H54 (cell line): ENCODE data around the gene CLASRP.

Source experiments
- DNase-seq: peaks from one replicate; pipeline ENCODE4 v3.0.0; 2011; ENCODE audit warnings: low spot score, mixed read lengths; ENCODE audit not compliant: insufficient read length
- FAIRE-seq: peaks from 3 replicates; lab custom pipeline; 2011; peaks lifted over from hg19 to GRCh38; lab: Jason Lieb, UNC
- POLR2A ChIP-seq: IDR thresholded peaks from 2 replicates; pipeline ENCODE4 v1.6.1; 2011; ENCODE audit warnings: low read depth, mild to moderate bottlenecking, low read length

Gene CLASRP

GRCh38 chr19:45008552-45008951 is 30.3 kb upstream of the CLASRP start:
- DNase-seq, result no peak
- no peak for FAIRE-seq
- no peak for TF ChIP-seq POLR2A

- DNase-seq (no peak), FAIRE-seq (no peak)
- no peak for TF ChIP-seq POLR2A
Observed at GRCh38 chr19:45009625-45010255, 29.1 kb upstream of the CLASRP start.

- TF ChIP-seq POLR2A, result no peak
- no peak for FAIRE-seq
- no peak for DNase-seq
Observed at GRCh38 chr19:45010306-45010705, 28.5 kb upstream of the CLASRP start.

- FAIRE-seq, result no peak
- TF ChIP-seq POLR2A, result no peak
- DNase-seq, result no peak
Observed at GRCh38 chr19:45011959-45012358, 26.9 kb upstream of the CLASRP start.

- DNase-seq, result peak; percentile 78
- TF ChIP-seq POLR2A, result no peak
- FAIRE-seq, result peak; percentile 15
Observed at GRCh38 chr19:45016388-45017314, 22.2 kb upstream of the CLASRP start.

GRCh38 chr19:45019187-45019586 is 19.7 kb upstream of the CLASRP start:
- no peak for TF ChIP-seq POLR2A
- DNase-seq (no peak), FAIRE-seq (no peak)

- FAIRE-seq (no peak), DNase-seq (no peak)
- no peak for TF ChIP-seq POLR2A
Observed at GRCh38 chr19:45020071-45020470, 18.8 kb upstream of the CLASRP start.

GRCh38 chr19:45021971-45022370 is 16.9 kb upstream of the CLASRP start:
- DNase-seq (no peak), FAIRE-seq (no peak)
- TF ChIP-seq POLR2A, result no peak

- no peak for TF ChIP-seq POLR2A
- no peak for DNase-seq
- no peak for FAIRE-seq
Observed at GRCh38 chr19:45023048-45023447, 15.8 kb upstream of the CLASRP start.

GRCh38 chr19:45025264-45025663 is 13.6 kb upstream of the CLASRP start:
- FAIRE-seq (no peak), DNase-seq (no peak)
- TF ChIP-seq POLR2A, result no peak

GRCh38 chr19:45027371-45027770 is 11.5 kb upstream of the CLASRP start:
- no peak for TF ChIP-seq POLR2A
- FAIRE-seq (no peak), DNase-seq (no peak)

- no peak for FAIRE-seq
- no peak for DNase-seq
- no peak for TF ChIP-seq POLR2A
Observed at GRCh38 chr19:45030825-45031224, 8.0 kb upstream of the CLASRP start.

- DNase-seq (no peak), FAIRE-seq (no peak)
- TF ChIP-seq POLR2A, result no peak
Observed at GRCh38 chr19:45032421-45032820, 6.4 kb upstream of the CLASRP start.

- FAIRE-seq, result no peak
- no peak for DNase-seq
- no peak for TF ChIP-seq POLR2A
Observed at GRCh38 chr19:45035755-45036154, 3.1 kb upstream of the CLASRP start.
